Mucosa of rectum (tissue), 2 donors: ENCODE results near the gene TSC22D2.
"Not testable (repeated sequence)": the region's sequence is repeated elsewhere in the genome, so short reads cannot be mapped to it uniquely, and the experiment has no call there.

Experiments used
- H3K27ac ChIP-seq, 2 donors: one replicate each; pipeline ENCODE4 v1.7.0; 2013; ENCODE audit warnings: inconsistent platforms in 2 of 2, low read depth in 2 of 2, low read length in 2 of 2
- H3K27me3 ChIP-seq, 2 donors: one replicate each; pipeline ENCODE4 v1.7.0; 2013; ENCODE audit warnings: low read length in 2 of 2; ENCODE audit not compliant: control insufficient read depth in 2 of 2, insufficient read depth in 2 of 2
- H3K36me3 ChIP-seq, 2 donors: one replicate each; pipeline ENCODE4 v1.7.0; 2013; ENCODE audit warnings: low read length in 2 of 2; ENCODE audit not compliant: control insufficient read depth in 2 of 2, insufficient read depth in 2 of 2
- H3K4me1 ChIP-seq, 2 donors: one replicate each; pipeline ENCODE4 v1.7.0; 2013; ENCODE audit warnings: low read length in 2 of 2, mild to moderate bottlenecking in 1 of 2; ENCODE audit not compliant: control insufficient read depth in 2 of 2, insufficient read depth in 2 of 2
- H3K4me3 ChIP-seq, 2 donors: one replicate each; pipeline ENCODE4 v1.7.0; 2013; ENCODE audit warnings: low read length in 2 of 2
- H3K9ac ChIP-seq, 2 donors: one replicate each; pipeline ENCODE4 v1.7.0; 2013; ENCODE audit warnings: low read length in 2 of 2, low read depth in 1 of 2, mild to moderate bottlenecking in 1 of 2
- H3K9me3 ChIP-seq, 2 donors: one replicate each; pipeline ENCODE4 v1.7.0; 2013; ENCODE audit warnings: low read length in 2 of 2; ENCODE audit not compliant: control insufficient read depth in 2 of 2
- donor health status: healthy.
- donor health status: Normal muscosa, but diverticular disease.

The TSC22D2 gene

GRCh38 chr3:150458001-150458400 lies 49.9 kb downstream of the TSC22D2 start:
- peaks cover 0 to 8% of the 10 kb centered on the region in 2 donors for H3K4me1 ChIP-seq
- no peaks in the 10 kb centered on the region for H3K27me3 ChIP-seq
- H3K27ac ChIP-seq: no peak overlapping the region
- no peak overlapping the region for H3K4me3 ChIP-seq
- no peak overlapping the region for H3K9ac ChIP-seq
- peaks cover 8% of the 10 kb centered on the region in 2 donors for H3K36me3 ChIP-seq
- no peaks in the 10 kb centered on the region for H3K9me3 ChIP-seq

- Histone ChIP-seq H3K27ac (no peak overlapping the region), H3K9me3 (no peaks in the 10 kb centered on the region), H3K27me3 (no peaks in the 10 kb centered on the region), H3K36me3 (peaks cover 8 to 10% of the 10 kb centered on the region in 2 donors), H3K9ac (no peak overlapping the region), H3K4me3 (no peak overlapping the region), H3K4me1 (no peaks in the 10 kb centered on the region)
Observed at GRCh38 chr3:150460484-150460883, 52.4 kb downstream of the TSC22D2 start.

GRCh38 chr3:150461399-150461798 lies 53.3 kb downstream of the TSC22D2 start:
- Histone ChIP-seq H3K36me3 (peaks cover 8 to 10% of the 10 kb centered on the region in 2 donors), H3K9ac (no peak overlapping the region), H3K27me3 (no peaks in the 10 kb centered on the region), H3K4me1 (no peaks in the 10 kb centered on the region), H3K4me3 (no peak overlapping the region), H3K9me3 (no peaks in the 10 kb centered on the region), H3K27ac (no peak overlapping the region)

- no peak overlapping the region for H3K27ac ChIP-seq
- no peak overlapping the region for H3K4me3 ChIP-seq
- H3K9me3 ChIP-seq: no peaks in the 10 kb centered on the region
- no peaks in the 10 kb centered on the region for H3K4me1 ChIP-seq
- H3K27me3 ChIP-seq: no peaks in the 10 kb centered on the region
- no peak overlapping the region for H3K9ac ChIP-seq
- H3K36me3 ChIP-seq: peaks cover 8 to 10% of the 10 kb centered on the region in 2 donors
Observed at GRCh38 chr3:150462108-150462507, 54.0 kb downstream of the TSC22D2 start.

- no peaks in the 10 kb centered on the region for H3K27me3 ChIP-seq
- H3K4me1 ChIP-seq: peaks cover 0 to 11% of the 10 kb centered on the region in 2 donors
- peaks cover 0 to 2% of the 10 kb centered on the region in 2 donors for H3K36me3 ChIP-seq
- no peak overlapping the region for H3K27ac ChIP-seq
- no peaks in the 10 kb centered on the region for H3K9me3 ChIP-seq
- H3K4me3 ChIP-seq: no peak overlapping the region
- H3K9ac ChIP-seq: no peak overlapping the region
Observed at GRCh38 chr3:150464684-150465083, 56.6 kb downstream of the TSC22D2 start.

- Histone ChIP-seq H3K9ac (no peak overlapping the region), H3K27me3 (no peaks in the 10 kb centered on the region), H3K9me3 (no peaks in the 10 kb centered on the region), H3K36me3 (peaks cover 0 to 2% of the 10 kb centered on the region in 2 donors), H3K4me3 (no peak overlapping the region), H3K4me1 (peaks cover 0 to 16% of the 10 kb centered on the region in 2 donors), H3K27ac (no peak overlapping the region)
Observed at GRCh38 chr3:150467381-150467780, 59.3 kb downstream of the TSC22D2 start.

GRCh38 chr3:150469031-150469930 lies 61.2 kb downstream of the TSC22D2 start:
- H3K9ac ChIP-seq: peak overlapping the region; percentile 55 to 74
- H3K9me3 ChIP-seq: no peaks in the 10 kb centered on the region
- H3K36me3 ChIP-seq: peaks cover 0 to 2% of the 10 kb centered on the region in 2 donors
- H3K4me1 ChIP-seq: peaks cover 0 to 16% of the 10 kb centered on the region in 2 donors
- peak overlapping the region; percentile 11 to 32 for H3K4me3 ChIP-seq
- peak overlapping the region; percentile 90 to 93 for H3K27ac ChIP-seq
- no peaks in the 10 kb centered on the region for H3K27me3 ChIP-seq

- peak overlapping the region; percentile 55 to 74 for H3K9ac ChIP-seq
- peak overlapping the region in 1 of 2 donors; percentile 32 for H3K4me3 ChIP-seq
- peak overlapping the region; percentile 90 to 93 for H3K27ac ChIP-seq
Observed at GRCh38 chr3:150469931-150470740, 62.0 kb downstream of the TSC22D2 start.

GRCh38 chr3:150472421-150472820 lies 64.3 kb downstream of the TSC22D2 start:
- no peaks in the 10 kb centered on the region for H3K36me3 ChIP-seq
- no peaks in the 10 kb centered on the region for H3K27me3 ChIP-seq
- H3K4me1 ChIP-seq: peaks cover 0 to 16% of the 10 kb centered on the region in 2 donors
- no peak overlapping the region for H3K4me3 ChIP-seq
- no peak overlapping the region for H3K27ac ChIP-seq
- no peak overlapping the region for H3K9ac ChIP-seq
- no peaks in the 10 kb centered on the region for H3K9me3 ChIP-seq

More at GRCh38 chr3:150469931-150470740, 62.0 kb downstream of the TSC22D2 start:
- peaks cover 0 to 2% of the 10 kb centered on the region in 2 donors for H3K36me3 ChIP-seq
- H3K9me3 ChIP-seq: no peaks in the 10 kb centered on the region
- peaks cover 0 to 16% of the 10 kb centered on the region in 2 donors for H3K4me1 ChIP-seq
- H3K27me3 ChIP-seq: no peaks in the 10 kb centered on the region

- H3K4me1 ChIP-seq: peaks cover 0 to 16% of the 10 kb centered on the region in 2 donors
- H3K9ac ChIP-seq, H3K4me3 ChIP-seq, H3K9me3 ChIP-seq, H3K27me3 ChIP-seq, H3K36me3 ChIP-seq, H3K27ac ChIP-seq: not testable (repeated sequence)
Observed at GRCh38 chr3:150473161-150473560, 65.1 kb downstream of the TSC22D2 start.
